Nephron (organoid): ENCODE measurements around the gene SLC25A22.

Experiments
- H3K27ac Mint-ChIP-seq, 3 experiments: 2 replicates each; pipeline ENCODE4 v1.8.0; 2020; ENCODE audit warnings: mixed read lengths in 3 of 3, mild to moderate bottlenecking in 2 of 3, moderate library complexity in 1 of 3
- H3K27me3 Mint-ChIP-seq: 2 replicates; pipeline ENCODE4 v1.8.0; 2021; ENCODE audit warnings: low read depth, mild to moderate bottlenecking, moderate library complexity, mixed read lengths
- H3K36me3 Mint-ChIP-seq: 2 replicates; pipeline ENCODE4 v1.8.0; 2020; ENCODE audit warnings: low read depth, mixed read lengths
- H3K4me1 Mint-ChIP-seq: 2 replicates; pipeline ENCODE4 v1.8.0; 2020; ENCODE audit warnings: mixed read lengths
- H3K4me3 Mint-ChIP-seq, 3 experiments: 2 replicates each; pipeline ENCODE4 v1.8.0; 2020; ENCODE audit warnings: mild to moderate bottlenecking in 3 of 3, mixed read lengths in 3 of 3, moderate library complexity in 2 of 3
- H3K9me3 Mint-ChIP-seq: 2 replicates; pipeline ENCODE4 v1.8.0; 2020; ENCODE audit warnings: mixed read lengths
- CTCF ChIP-seq, 3 experiments: fragments of 200-600 bp; sonication (generic); IDR thresholded peaks; one replicate each; pipeline ENCODE4 v1.5.0; 2021; ENCODE audit warnings: antibody characterized with exemption in 3 of 3; ENCODE audit not compliant: unreplicated experiment in 3 of 3

The SLC25A22 gene

GRCh38 chr11:773830-774229 is 24.3 kb downstream of the SLC25A22 start:
- no peaks in the 10 kb centered on the region for H3K9me3 Mint-ChIP-seq
- H3K27ac Mint-ChIP-seq: no peak overlapping the region
- TF ChIP-seq CTCF (IDR thresholded peaks at IDR 0.05; ENCODE audit: unreplicated experiment in 3 of 3): no peak

GRCh38 chr11:773425-773824 is 24.7 kb downstream of the SLC25A22 start:
- Mint-ChIP-seq H3K9me3 (no peaks in the 10 kb centered on the region), H3K27me3 (no peaks in the 10 kb centered on the region), H3K4me1 (peaks cover 4% of the 10 kb centered on the region), H3K27ac (no peak overlapping the region), H3K4me3 (no peak overlapping the region), H3K36me3 (peaks cover 7% of the 10 kb centered on the region)
- TF ChIP-seq CTCF (IDR thresholded peaks at IDR 0.05; ENCODE audit: unreplicated experiment in 3 of 3): no peak

More at GRCh38 chr11:773830-774229, 24.3 kb downstream of the SLC25A22 start:
- Mint-ChIP-seq H3K36me3 (peaks cover 7% of the 10 kb centered on the region), H3K27me3 (no peaks in the 10 kb centered on the region), H3K4me1 (peaks cover 4% of the 10 kb centered on the region), H3K4me3 (no peak overlapping the region)

- Mint-ChIP-seq H3K4me3 (no peak overlapping the region), H3K4me1 (peaks cover 4% of the 10 kb centered on the region), H3K36me3 (peaks cover 7% of the 10 kb centered on the region), H3K27ac (no peak overlapping the region), H3K27me3 (no peaks in the 10 kb centered on the region), H3K9me3 (no peaks in the 10 kb centered on the region)
- TF ChIP-seq CTCF (IDR thresholded peaks at IDR 0.05; ENCODE audit: unreplicated experiment in 3 of 3): no peak
Observed at GRCh38 chr11:772429-773390, 25.4 kb downstream of the SLC25A22 start.

GRCh38 chr11:771617-772204 is 26.4 kb downstream of the SLC25A22 start:
- Mint-ChIP-seq H3K27me3 (no peaks in the 10 kb centered on the region), H3K4me1 (peaks cover 4% of the 10 kb centered on the region), H3K4me3 (no peak overlapping the region), H3K9me3 (no peaks in the 10 kb centered on the region), H3K36me3 (peaks cover 12% of the 10 kb centered on the region), H3K27ac (no peak overlapping the region)
- no peak for TF ChIP-seq CTCF (IDR thresholded peaks at IDR 0.05; ENCODE audit: unreplicated experiment in 3 of 3)

- H3K36me3 Mint-ChIP-seq: peaks cover 16% of the 10 kb centered on the region
- no peak for TF ChIP-seq CTCF (IDR thresholded peaks at IDR 0.05; ENCODE audit: unreplicated experiment in 3 of 3)
- H3K4me3 Mint-ChIP-seq: no peak overlapping the region
- no peak overlapping the region for H3K27ac Mint-ChIP-seq
- H3K27me3 Mint-ChIP-seq: no peaks in the 10 kb centered on the region
- H3K9me3 Mint-ChIP-seq: no peaks in the 10 kb centered on the region
- peaks cover 4% of the 10 kb centered on the region for H3K4me1 Mint-ChIP-seq
Observed at GRCh38 chr11:770642-771616, 27.2 kb downstream of the SLC25A22 start.
